ENCODE results near the gene DYNLT1. TPM values are rescaled to one million over a fixed set of nuclear protein-coding genes. Genes with fewer than 3 reads are reported as not detected.

Gene DYNLT1
- total RNA-seq, 1 donor, result 54.3 TPM

GRCh38 chr6:158597565-158597964 lies 47.0 kb downstream of the DYNLT1 start:
- no peaks in the 10 kb centered on the region for H3K4me1 ChIP-seq (ENCODE audit: insufficient read depth, low read length)
- H3K4me2 ChIP-seq (ENCODE audit: insufficient read depth, low read length), result no peak overlapping the region
- no peak for DNase-seq (ENCODE audit: insufficient read length, low spot score, missing footprints)
- no peaks in the 10 kb centered on the region for H3K27me3 ChIP-seq (ENCODE audit: insufficient read depth, low read length)
- no peaks in the 10 kb centered on the region for H4K20me1 ChIP-seq (ENCODE audit: insufficient read depth, low read length)
- H3K79me2 ChIP-seq (ENCODE audit: insufficient read depth, low read length), result no peaks in the 10 kb centered on the region
- no peak overlapping the region for H3K4me3 ChIP-seq (ENCODE audit: insufficient read depth, low read length)
- H3K36me3 ChIP-seq (ENCODE audit: insufficient read depth, low read length), result peaks cover 37% of the 10 kb centered on the region
- no peak overlapping the region for H2AFZ ChIP-seq (ENCODE audit: low read length)
- H3K27ac ChIP-seq (ENCODE audit: low read depth, low read length), result no peak overlapping the region
- no peaks in the 10 kb centered on the region for H3K9me3 ChIP-seq (ENCODE audit: low read depth, low read length)
- no peak for TF ChIP-seq CTCF (IDR thresholded peaks at IDR 0.05; ENCODE audit: extremely low read depth, low read depth, low read length)

GRCh38 chr6:158596861-158597260 lies 47.7 kb downstream of the DYNLT1 start:
- Histone ChIP-seq H3K36me3 (ENCODE audit: insufficient read depth, low read length) (peaks cover 38% of the 10 kb centered on the region), H3K9me3 (ENCODE audit: low read depth, low read length) (no peaks in the 10 kb centered on the region), H3K4me2 (ENCODE audit: insufficient read depth, low read length) (no peak overlapping the region), H4K20me1 (ENCODE audit: insufficient read depth, low read length) (no peaks in the 10 kb centered on the region), H3K4me3 (ENCODE audit: insufficient read depth, low read length) (no peak overlapping the region), H3K27me3 (ENCODE audit: insufficient read depth, low read length) (no peaks in the 10 kb centered on the region), H3K79me2 (ENCODE audit: insufficient read depth, low read length) (no peaks in the 10 kb centered on the region), H3K4me1 (ENCODE audit: insufficient read depth, low read length) (no peaks in the 10 kb centered on the region), H3K27ac (ENCODE audit: low read depth, low read length) (no peak overlapping the region), H2AFZ (ENCODE audit: low read length) (no peak overlapping the region)
- TF ChIP-seq CTCF (IDR thresholded peaks at IDR 0.05; ENCODE audit: extremely low read depth, low read depth, low read length), result no peak
- DNase-seq (ENCODE audit: insufficient read length, low spot score, missing footprints), result no peak

- H3K27ac ChIP-seq (ENCODE audit: low read depth, low read length), result no peak overlapping the region
- H3K4me1 ChIP-seq (ENCODE audit: insufficient read depth, low read length), result no peaks in the 10 kb centered on the region
- no peak overlapping the region for H2AFZ ChIP-seq (ENCODE audit: low read length)
- no peaks in the 10 kb centered on the region for H3K27me3 ChIP-seq (ENCODE audit: insufficient read depth, low read length)
- H4K20me1 ChIP-seq (ENCODE audit: insufficient read depth, low read length), result no peaks in the 10 kb centered on the region
- DNase-seq (ENCODE audit: insufficient read length, low spot score, missing footprints), result no peak
- H3K9me3 ChIP-seq (ENCODE audit: low read depth, low read length), result no peaks in the 10 kb centered on the region
- H3K4me3 ChIP-seq (ENCODE audit: insufficient read depth, low read length), result no peak overlapping the region
- no peak overlapping the region for H3K4me2 ChIP-seq (ENCODE audit: insufficient read depth, low read length)
- peaks cover 52% of the 10 kb centered on the region for H3K36me3 ChIP-seq (ENCODE audit: insufficient read depth, low read length)
- TF ChIP-seq CTCF (IDR thresholded peaks at IDR 0.05; ENCODE audit: extremely low read depth, low read depth, low read length), result peak; percentile 38
- no peaks in the 10 kb centered on the region for H3K79me2 ChIP-seq (ENCODE audit: insufficient read depth, low read length)
Observed at GRCh38 chr6:158595223-158595622, 49.3 kb downstream of the DYNLT1 start.

GRCh38 chr6:158593670-158594069 lies 50.9 kb downstream of the DYNLT1 start:
- H3K9me3 ChIP-seq (ENCODE audit: low read depth, low read length), result no peaks in the 10 kb centered on the region
- H4K20me1 ChIP-seq (ENCODE audit: insufficient read depth, low read length), result peaks cover 3% of the 10 kb centered on the region
- H3K79me2 ChIP-seq (ENCODE audit: insufficient read depth, low read length), result no peaks in the 10 kb centered on the region
- no peak overlapping the region for H3K27ac ChIP-seq (ENCODE audit: low read depth, low read length)
- H3K4me2 ChIP-seq (ENCODE audit: insufficient read depth, low read length), result no peak overlapping the region
- no peak overlapping the region for H2AFZ ChIP-seq (ENCODE audit: low read length)
- H3K36me3 ChIP-seq (ENCODE audit: insufficient read depth, low read length), result peaks cover 62% of the 10 kb centered on the region
- DNase-seq (ENCODE audit: insufficient read length, low spot score, missing footprints), result no peak
- H3K27me3 ChIP-seq (ENCODE audit: insufficient read depth, low read length), result no peaks in the 10 kb centered on the region
- no peak for TF ChIP-seq CTCF (IDR thresholded peaks at IDR 0.05; ENCODE audit: extremely low read depth, low read depth, low read length)
- no peaks in the 10 kb centered on the region for H3K4me1 ChIP-seq (ENCODE audit: insufficient read depth, low read length)
- H3K4me3 ChIP-seq (ENCODE audit: insufficient read depth, low read length), result no peak overlapping the region
